GM21447 (cell line): ENCODE measurements around the gene IL17REL.
"Not testable (repeated sequence)": the region's sequence is repeated elsewhere in the genome, so short reads cannot be mapped to it uniquely, and the experiment has no call there.

Experiments used
- ATAC-seq: cut with Tn5 transposase; IDR thresholded peaks from one replicate; pipeline ENCODE4 v1.9.1; 2021; ENCODE audit not compliant: unreplicated experiment

The IL17REL gene

GRCh38 chr22:49993649-49994360 lies 18.8 kb downstream of the IL17REL start:
- ATAC-seq = no peak

GRCh38 chr22:49992921-49993648 lies 19.5 kb downstream of the IL17REL start:
- no peak for ATAC-seq

DNA sequence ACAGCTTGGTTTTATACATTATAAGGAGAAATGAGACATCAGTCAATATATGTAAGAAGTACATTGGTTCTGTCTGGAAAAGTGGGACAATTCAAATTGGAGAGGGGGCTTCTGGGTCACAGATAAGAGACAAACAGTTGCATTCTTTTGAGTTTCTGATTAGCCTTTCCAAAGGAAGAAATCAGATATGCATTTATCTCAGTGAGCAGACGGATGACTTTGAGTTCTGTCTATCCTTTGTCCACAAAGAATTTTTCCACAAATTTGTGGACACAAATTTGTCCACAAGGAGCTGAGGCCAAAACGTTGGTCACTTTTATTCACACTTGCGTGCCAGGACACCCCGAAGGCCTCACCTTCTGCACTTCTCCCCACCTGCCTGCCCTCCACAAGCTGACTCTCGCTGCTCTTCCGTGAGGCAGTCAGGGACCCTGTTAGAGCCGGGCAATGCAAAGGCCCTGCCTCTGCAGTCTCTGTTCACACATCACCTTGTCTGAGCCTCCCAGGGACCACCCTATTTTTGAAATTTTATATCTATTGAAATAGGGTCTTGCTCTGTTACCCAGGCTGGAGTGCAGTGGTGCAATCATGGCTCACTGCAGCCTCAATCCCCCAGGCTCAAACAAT lies 20.5 kb downstream of the IL17REL start:
- no peak for ATAC-seq

DNA sequence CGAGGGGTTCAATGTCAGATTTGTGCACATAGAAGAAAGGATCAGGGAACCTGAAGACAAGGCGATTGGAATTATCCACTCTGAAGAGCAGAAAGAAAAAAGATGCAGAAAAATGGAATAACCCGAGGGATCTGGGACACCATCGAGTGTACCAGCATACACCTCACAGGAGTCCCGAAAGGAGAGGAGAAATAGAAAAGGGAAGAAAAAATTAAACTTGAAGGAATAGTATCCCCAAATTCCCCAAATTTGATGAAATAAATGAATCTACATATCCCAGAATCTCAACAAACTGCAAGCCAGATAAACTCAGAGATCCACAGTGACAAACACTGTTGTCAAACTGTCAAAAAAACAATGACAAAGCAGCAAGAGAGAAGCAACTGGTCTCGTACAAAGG lies 21.4 kb downstream of the IL17REL start:
- no peak for ATAC-seq

DNA sequence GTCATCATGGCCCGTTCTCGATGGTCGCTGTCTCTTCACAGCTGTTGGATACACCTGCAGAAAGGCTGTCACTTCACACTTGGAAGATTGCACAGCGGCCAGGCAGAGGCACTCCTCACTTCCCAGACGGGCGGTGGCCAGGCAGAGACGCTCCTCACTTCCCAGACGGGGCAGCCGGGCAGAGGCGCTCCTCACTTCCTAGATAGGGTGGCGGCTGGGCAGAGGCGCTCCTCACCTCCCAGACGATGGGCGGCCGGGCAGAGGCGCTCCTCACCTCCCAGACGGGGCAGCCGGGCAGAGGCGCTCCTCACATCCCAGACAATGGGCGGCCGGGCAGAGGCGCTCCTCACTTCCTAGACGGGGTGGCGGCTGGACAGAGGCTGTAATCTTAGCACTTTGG lies 22.7 kb downstream of the IL17REL start:
- ATAC-seq = not testable (repeated sequence)

DNA sequence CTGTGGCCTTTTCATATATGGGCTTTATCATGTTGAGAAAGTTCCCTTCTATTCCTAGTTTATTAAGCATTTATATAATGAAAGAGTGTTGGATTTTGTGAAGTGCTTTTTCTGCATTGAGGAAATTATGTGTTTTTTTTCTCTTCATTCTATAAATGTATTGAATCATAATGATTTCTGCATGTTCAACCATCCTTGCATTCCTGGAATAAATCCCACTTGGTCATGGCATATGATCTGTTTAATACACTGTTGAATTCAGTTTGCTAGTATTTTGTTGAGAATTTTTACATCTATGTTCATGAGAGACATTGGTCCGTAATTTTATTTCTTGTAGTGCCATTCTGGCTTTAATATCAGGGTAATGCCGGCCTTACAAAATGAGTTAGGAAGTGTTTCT lies 26.2 kb downstream of the IL17REL start:
- no peak for ATAC-seq

DNA sequence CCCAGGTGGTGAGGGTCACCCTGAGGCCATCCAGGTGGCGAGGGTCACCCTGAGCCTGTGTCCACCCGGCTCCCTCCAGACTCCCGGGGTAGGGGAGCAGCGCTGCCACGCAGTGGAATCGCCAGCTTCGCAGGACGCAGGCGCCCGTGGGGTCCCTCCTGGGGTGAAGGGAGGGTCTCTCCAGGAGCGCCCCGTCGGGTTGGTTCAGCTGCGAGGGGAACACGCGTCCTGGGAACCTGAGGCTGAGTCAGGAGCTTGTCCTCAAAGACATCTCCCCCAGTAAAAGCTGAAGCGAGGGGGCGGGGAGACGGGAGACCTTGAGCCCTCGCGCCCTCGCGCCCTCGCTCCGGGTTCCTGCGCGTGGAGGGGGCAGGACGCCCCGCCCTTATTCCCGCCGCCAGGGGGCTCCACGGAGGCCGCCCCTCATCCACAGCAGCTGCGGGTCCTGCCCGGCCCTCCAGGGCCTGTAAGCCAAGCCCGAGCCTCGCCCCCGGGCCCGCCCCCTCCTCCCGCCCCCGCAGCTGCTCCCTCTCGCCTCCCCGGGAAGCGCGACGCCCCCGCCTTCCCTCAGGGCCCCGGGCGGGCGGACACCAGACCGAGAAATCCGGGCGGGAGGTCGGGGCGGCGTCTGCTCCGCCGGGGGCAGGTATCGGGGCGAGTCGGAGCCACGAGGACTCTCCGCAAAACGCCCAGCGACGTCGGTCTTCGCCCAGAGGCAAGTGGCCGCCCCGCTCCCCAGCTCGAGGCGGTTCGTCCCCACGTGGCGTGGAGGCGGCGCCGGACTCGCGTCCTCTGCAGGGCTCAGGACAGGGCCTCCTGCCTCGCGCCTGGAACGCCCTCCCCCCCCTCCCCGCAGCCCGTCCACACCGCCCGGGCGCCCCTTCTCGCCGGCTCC lies 29.2 kb downstream of the IL17REL start:
- no peak for ATAC-seq

- not testable (repeated sequence) for ATAC-seq
Observed at GRCh38 chr22:49981799-49982198, 30.8 kb downstream of the IL17REL start.

GRCh38 chr22:49979587-49980264 lies 32.8 kb downstream of the IL17REL start:
- ATAC-seq = no peak

- no peak for ATAC-seq
Observed at GRCh38 chr22:49977578-49977977, 35.0 kb downstream of the IL17REL start.

- ATAC-seq = no peak
Observed at GRCh38 chr22:49976439-49977175, 36.0 kb downstream of the IL17REL start.

- ATAC-seq = no peak
Observed at GRCh38 chr22:49975543-49976389, 36.8 kb downstream of the IL17REL start.

DNA sequence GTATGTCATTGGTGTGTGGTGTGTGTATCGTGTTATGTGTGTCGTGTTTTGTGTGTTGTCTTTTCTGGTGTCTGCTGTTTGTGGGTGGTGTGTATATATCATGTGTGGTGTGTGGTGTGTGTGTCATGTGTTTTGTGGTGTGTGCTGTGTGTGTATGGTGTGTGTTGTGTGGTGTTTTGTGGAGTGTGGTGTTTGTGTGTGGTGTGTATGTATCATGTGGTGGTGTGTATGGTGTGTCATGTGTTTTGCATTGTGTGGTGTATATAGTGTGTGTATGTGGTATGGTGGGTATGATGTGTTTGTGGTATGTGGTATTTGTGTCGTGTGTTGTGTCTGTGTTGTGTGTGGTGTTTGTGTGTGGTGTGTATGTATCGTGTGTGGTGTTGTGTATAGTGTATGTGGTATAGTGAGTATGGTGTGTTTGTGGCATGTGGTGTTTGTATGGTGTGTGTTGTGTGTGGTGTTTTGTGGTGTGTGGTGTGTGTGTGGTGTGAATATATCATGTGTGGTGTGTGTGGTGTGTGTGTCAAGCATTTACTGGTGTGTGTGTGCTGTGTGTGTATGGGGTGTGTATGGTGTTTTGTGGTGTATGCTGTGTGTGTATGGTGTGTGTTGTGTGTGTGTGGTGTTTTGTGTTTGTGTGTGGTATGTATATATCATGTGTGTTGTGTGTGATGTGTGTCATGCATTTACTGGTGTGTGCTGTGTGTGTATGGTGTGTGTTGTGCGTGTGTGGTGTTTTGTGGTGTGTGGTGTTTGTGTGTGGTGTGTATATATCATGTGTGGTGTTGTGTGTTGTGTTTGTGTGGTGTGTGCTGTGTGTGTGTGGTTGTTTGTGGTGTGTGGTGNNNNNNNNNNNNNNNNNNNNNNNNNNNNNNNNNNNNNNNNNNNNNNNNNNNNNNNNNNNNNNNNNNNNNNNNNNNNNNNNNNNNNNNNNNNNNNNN lies 39.3 kb downstream of the IL17REL start:
- no peak for ATAC-seq

DNA sequence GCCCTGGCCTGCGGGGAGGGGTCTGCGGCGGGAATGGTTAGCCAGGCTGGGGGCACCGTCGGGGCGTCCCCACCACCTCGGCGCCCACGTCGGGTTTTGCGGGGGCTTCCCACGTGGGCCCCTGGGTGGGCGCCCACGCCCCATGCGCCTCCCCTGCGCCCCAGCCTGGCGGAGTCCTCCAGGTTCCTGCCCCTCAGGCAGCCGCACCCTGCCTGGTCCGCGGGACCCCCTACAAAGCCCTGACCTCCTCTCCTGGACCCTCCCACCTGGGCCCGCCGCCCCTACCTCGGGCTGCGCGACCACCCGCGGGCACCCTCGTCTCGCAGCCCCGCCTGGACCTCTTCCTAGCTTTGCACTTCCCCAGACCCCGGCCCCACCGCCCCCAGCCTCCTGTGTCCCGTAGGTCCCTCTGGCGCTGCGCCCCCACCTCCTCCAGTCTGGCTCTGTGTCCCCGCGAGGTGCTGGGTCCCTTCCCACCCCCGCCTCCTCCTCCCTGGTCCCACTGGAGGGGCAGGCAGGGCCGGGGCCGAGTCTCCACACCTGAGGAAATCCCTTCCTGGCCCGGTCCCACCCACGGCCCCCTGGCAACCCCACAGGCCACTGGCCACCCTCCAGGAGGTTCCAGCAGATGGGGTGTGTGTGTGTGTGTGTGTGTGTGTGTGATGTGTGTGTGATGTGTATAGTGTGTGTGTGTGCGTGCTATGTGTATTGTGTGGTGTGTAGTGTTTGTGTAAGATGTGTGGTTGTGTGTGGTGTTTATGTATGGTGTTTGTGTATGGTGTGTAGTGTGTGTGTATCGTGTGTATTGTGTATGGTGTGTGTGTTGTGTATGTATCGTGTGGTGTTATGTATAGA lies 40.2 kb downstream of the IL17REL start:
- ATAC-seq = no peak

DNA sequence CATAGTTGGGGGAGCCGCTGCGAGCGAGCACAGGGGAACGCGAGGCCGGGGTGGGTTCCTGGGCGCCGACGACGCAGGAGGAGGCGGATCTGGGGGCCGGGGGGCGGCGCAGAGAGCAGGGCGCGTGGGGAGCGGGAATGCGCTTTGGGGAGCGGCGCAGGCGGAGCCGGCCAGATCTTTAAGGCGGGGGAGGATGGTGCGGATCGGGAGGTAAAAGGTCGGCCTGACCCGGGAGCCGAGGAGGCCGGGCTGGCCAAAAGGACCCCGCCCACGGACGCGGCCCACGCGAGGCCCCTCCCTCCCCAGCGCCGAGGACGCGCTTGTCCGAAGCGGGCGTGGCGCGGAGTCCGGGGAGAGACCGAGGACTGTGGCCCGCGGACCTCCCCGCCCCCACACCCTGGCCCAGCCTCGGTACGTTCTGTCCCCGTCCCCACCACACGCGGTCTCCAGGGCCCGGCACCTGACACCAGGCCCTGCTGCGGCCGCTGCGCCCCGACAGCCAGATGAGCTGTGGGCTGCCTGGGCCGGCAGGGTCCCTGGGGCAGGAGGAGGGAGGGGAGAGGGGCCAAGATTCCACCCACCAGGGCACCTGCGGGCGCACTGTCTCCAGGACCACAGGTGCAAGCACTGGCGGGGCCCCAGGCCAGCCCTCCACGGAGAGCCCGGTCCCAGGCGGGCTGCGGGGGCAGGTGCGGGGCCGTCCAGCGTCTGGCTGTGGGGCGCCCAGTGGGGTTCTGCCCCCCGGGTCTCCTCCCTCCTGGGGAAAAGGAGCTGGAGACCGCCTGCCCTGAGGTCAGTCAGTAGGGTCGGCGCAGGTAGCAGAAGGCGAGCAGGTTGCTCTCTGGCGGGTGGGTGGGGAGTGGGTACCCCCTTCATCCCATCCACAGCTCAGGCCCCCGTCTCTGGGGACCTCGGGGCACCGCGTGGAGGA lies 41.1 kb downstream of the IL17REL start:
- ATAC-seq = peak; percentile 16
